Activated B cell treated with CpG ODN at 0.5 μM for 24 hours (primary cell): ENCODE data around the gene GPX5. TPM values are rescaled to one million over a fixed set of nuclear protein-coding genes. Genes with fewer than 3 reads are reported as not detected.
"Not testable (repeated sequence)": the region's sequence is repeated elsewhere in the genome, so short reads cannot be mapped to it uniquely, and the experiment has no call there.

Source experiments
- ATAC-seq: fragments of 200-7000 bp; cut with Tn5 transposase; one replicate; pipeline ENCODE4 v1.10.0; 2021; ENCODE audit warnings: low read depth, mild to moderate bottlenecking, moderate library complexity
- CTCF ChIA-PET: fragments of 350-600 bp; sonication (Branson Sonifier 250); formaldehyde crosslinking; loops from one replicate; lab custom pipeline; 2021; ENCODE audit warnings: antibody characterized with exemption; lab: Charles Lee
- POLR2A ChIA-PET: fragments of 350-600 bp; sonication (Branson Sonifier 250); formaldehyde crosslinking; loops from one replicate; lab custom pipeline; 2021; ENCODE audit warnings: antibody characterized with exemption; lab: Charles Lee
- DNase-seq: peaks from one replicate; pipeline ENCODE4 v3.0.0; 2022
- H3K27ac Mint-ChIP-seq: one replicate; pipeline ENCODE4 v1.8.0; 2020; ENCODE audit warnings: mixed read lengths
- H3K27me3 Mint-ChIP-seq: one replicate; pipeline ENCODE4 v1.8.0; 2021; ENCODE audit warnings: mixed read lengths
- H3K36me3 Mint-ChIP-seq: one replicate; pipeline ENCODE4 v1.8.0; 2021; ENCODE audit warnings: low read depth, mixed read lengths
- H3K4me1 Mint-ChIP-seq: one replicate; pipeline ENCODE4 v1.8.0; 2021; ENCODE audit warnings: mixed read lengths
- H3K4me3 Mint-ChIP-seq: one replicate; pipeline ENCODE4 v1.8.0; 2020; ENCODE audit warnings: mild to moderate bottlenecking, mixed read lengths
- H3K9me3 Mint-ChIP-seq: one replicate; pipeline ENCODE4 v1.8.0; 2020; ENCODE audit warnings: mixed read lengths
- intact Hi-C: fragments of 100-400 bp; cut with micrococcal nuclease; formaldehyde crosslinking; loops from one replicate; pipeline ENCODE4 v1.15.1; 2024
- total RNA-seq: library from RNA; stranded (reverse); gene quantifications from 2 replicates; pipeline ENCODE4 v1.2.3, GENCODE V29; 2022
- TF ChIP-seq, protein P1 (sequence below): fragments of 200-600 bp; IDR thresholded peaks from one replicate; pipeline ENCODE4 v1.8.0; 2022; ENCODE audit warnings: antibody characterized with exemption, mild to moderate bottlenecking

GPX5 gene
- total RNA-seq, 1 donor from 2014 or later, result not detected

DNA sequence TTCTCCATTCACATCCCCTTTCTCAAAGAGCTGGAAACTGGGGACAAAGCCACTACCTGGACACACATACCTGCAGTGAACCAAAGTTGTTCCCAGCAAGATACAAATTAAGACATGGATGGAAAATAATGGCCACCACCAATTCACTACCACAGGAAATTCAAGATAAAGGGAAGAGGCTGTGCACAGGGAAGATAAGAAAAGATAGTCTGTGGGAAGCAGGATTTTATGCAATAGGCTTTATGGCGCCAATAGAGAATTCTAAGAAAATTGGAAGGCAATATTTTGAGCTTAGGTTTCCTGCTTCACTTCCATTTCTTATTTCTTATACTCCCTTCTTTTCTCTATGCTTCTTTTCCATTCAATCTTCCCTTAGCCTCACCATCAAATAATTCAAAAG lies 19.9 kb upstream of the GPX5 start:
- no peaks in the 10 kb centered on the region for H3K36me3 Mint-ChIP-seq
- ATAC-seq, result no peak
- TF ChIP-seq, protein P1, sequence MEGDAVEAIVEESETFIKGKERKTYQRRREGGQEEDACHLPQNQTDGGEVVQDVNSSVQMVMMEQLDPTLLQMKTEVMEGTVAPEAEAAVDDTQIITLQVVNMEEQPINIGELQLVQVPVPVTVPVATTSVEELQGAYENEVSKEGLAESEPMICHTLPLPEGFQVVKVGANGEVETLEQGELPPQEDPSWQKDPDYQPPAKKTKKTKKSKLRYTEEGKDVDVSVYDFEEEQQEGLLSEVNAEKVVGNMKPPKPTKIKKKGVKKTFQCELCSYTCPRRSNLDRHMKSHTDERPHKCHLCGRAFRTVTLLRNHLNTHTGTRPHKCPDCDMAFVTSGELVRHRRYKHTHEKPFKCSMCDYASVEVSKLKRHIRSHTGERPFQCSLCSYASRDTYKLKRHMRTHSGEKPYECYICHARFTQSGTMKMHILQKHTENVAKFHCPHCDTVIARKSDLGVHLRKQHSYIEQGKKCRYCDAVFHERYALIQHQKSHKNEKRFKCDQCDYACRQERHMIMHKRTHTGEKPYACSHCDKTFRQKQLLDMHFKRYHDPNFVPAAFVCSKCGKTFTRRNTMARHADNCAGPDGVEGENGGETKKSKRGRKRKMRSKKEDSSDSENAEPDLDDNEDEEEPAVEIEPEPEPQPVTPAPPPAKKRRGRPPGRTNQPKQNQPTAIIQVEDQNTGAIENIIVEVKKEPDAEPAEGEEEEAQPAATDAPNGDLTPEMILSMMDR, result no peak
- peaks cover 18% of the 10 kb centered on the region for H3K27me3 Mint-ChIP-seq
- H3K9me3 Mint-ChIP-seq, result peaks cover 2% of the 10 kb centered on the region
- CTCF ChIA-PET, result no interaction called here
- no peaks in the 10 kb centered on the region for H3K4me1 Mint-ChIP-seq
- no peak overlapping the region for H3K27ac Mint-ChIP-seq
- no peak for DNase-seq
- H3K4me3 Mint-ChIP-seq, result no peak overlapping the region
- intact Hi-C loops, result no loop called here
- POLR2A ChIA-PET, result no interaction called here

- H3K27ac Mint-ChIP-seq, result no peak overlapping the region
- peaks cover 18% of the 10 kb centered on the region for H3K27me3 Mint-ChIP-seq
- TF ChIP-seq, protein P1, result no peak
- intact Hi-C loops, result no loop called here
- ATAC-seq (no peak), DNase-seq (no peak)
- ChIA-PET CTCF (no interaction called here), POLR2A (no interaction called here)
- no peak overlapping the region for H3K4me3 Mint-ChIP-seq
- no peaks in the 10 kb centered on the region for H3K4me1 Mint-ChIP-seq
- no peaks in the 10 kb centered on the region for H3K36me3 Mint-ChIP-seq
- peaks cover 2% of the 10 kb centered on the region for H3K9me3 Mint-ChIP-seq
Observed at GRCh38 chr6:28506807-28507475, 18.7 kb upstream of the GPX5 start.

DNA sequence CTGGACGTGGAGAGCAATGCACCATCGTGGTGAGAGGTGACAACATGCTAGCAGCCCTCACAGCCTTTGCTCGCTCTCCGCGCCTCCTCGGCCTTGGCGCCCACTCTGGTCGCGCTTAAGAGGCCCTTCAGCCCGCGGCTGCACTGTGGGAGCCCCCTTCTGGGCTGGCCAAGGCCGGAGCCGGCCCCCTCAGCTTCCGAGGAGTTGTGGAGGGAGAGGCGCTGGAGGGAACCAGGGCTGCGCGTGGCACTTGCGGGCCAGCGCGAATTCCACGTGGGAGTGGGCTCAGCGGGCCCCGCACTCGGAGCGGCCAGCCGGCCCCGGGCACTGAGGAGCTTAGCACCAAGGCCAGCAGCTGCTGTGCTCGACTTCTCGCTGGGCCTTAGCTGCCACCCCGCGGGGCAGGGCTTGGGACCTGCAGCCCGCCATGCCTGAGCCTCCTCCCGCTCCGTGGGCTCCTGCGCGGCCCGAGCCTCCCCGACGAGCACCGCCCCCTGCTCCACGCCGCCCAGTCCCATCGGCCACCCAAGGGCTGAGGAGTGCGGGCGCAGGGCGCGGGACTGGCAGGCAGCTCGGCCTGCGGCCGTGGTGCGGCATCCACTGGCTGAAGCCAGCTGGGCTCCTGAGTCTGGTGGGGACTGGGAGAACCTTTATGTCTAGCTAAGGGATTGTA lies 13.9 kb upstream of the GPX5 start:
- ChIA-PET POLR2A (no interaction called here), CTCF (no interaction called here)
- TF ChIP-seq, protein P1, result no peak
- Mint-ChIP-seq H3K36me3 (no peaks in the 10 kb centered on the region), H3K27me3 (peaks cover 32% of the 10 kb centered on the region), H3K4me3 (no peak overlapping the region), H3K27ac (no peak overlapping the region), H3K9me3 (no peaks in the 10 kb centered on the region), H3K4me1 (no peaks in the 10 kb centered on the region)
- no peak for ATAC-seq
- DNase-seq, result no peak
- intact Hi-C loops, result no loop called here

GRCh38 chr6:28512387-28512786 lies 13.3 kb upstream of the GPX5 start:
- CTCF ChIA-PET, H3K4me1 Mint-ChIP-seq, ATAC-seq, intact Hi-C loops, DNase-seq, H3K27ac Mint-ChIP-seq, H3K9me3 Mint-ChIP-seq, H3K36me3 Mint-ChIP-seq, H3K4me3 Mint-ChIP-seq, POLR2A ChIA-PET: not testable (repeated sequence)
- peaks cover 29% of the 10 kb centered on the region for H3K27me3 Mint-ChIP-seq

DNA sequence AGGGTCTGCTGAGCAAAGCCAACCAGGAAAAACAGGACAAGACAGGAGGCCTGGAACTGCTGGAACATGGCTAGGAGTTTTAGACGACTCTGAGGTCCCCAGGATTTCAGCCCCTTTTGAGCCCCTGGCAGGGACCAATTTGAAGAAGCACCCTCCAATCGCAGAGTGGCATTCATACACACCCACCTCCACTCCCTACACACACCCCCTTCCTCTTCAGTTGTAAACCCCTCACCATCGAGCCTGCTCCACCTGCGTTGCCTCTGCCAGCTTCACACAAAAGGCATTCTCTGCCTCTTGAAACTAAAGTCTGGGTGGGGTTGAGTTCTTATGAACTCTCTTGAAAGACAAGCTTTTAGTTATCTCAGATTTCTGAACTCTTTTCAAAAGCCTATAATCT lies 10.0 kb upstream of the GPX5 start, which contains the start of gene GPX6:
Gene GPX6, minus strand, starts transcription at position 118 of the 400 bp plus-strand sequence. Its CDS starts 50 bp downstream, at position 68.
- Mint-ChIP-seq H3K4me1 (no peaks in the 10 kb centered on the region), H3K36me3 (no peaks in the 10 kb centered on the region), H3K27ac (no peak within 1 kb of the TSS), H3K27me3 (peaks cover 33% of the 10 kb centered on the region), H3K9me3 (no peaks in the 10 kb centered on the region), H3K4me3 (no peak within 1 kb of the TSS)
- TF ChIP-seq, protein P1, result no peak
- DNase-seq (no peak), ATAC-seq (no peak)
- ChIA-PET CTCF (no interaction called here), POLR2A (no interaction called here)
- intact Hi-C loops, result no loop called here
